HEK293T (cell line): Measurements from ENCODE around the gene G0S2.

Source experiments
- CTCF ChIA-PET: fragments of 350-600 bp; formaldehyde crosslinking; extraction: SDS; loops from one replicate; lab custom pipeline; 2021; ENCODE audit warnings: antibody characterized with exemption, inconsistent platforms; lab: Yijun Ruan, JAX
- POLR2A ChIA-PET: fragments of 350-600 bp; formaldehyde crosslinking; extraction: SDS; loops from one replicate; lab custom pipeline; 2020; ENCODE audit warnings: antibody characterized with exemption, inconsistent platforms; lab: Yijun Ruan, JAX
- DNase-seq: peaks from one replicate; pipeline ENCODE4 v3.0.0; 2012; ENCODE audit warnings: mixed read lengths; ENCODE audit errors: extremely low spot score
- ARNT ChIP-seq: fragments of 450-650 bp; IDR thresholded peaks from 2 replicates; pipeline ENCODE4 v1.6.1; 2017; ENCODE audit warnings: mild to moderate bottlenecking
- BHLHE40 ChIP-seq: fragments of 450-650 bp; IDR thresholded peaks from 2 replicates; pipeline ENCODE4 v1.6.1; 2016; ENCODE audit warnings: mild to moderate bottlenecking, moderate library complexity, borderline replicate concordance
- CTBP1 ChIP-seq: fragments of 450-650 bp; IDR thresholded peaks from 2 replicates; pipeline ENCODE4 v1.6.1; 2016; ENCODE audit warnings: borderline replicate concordance
- ELF4 ChIP-seq: fragments of 450-650 bp; IDR thresholded peaks from 2 replicates; pipeline ENCODE4 v1.6.1; 2017; ENCODE audit warnings: antibody characterized with exemption
- FOXA1 ChIP-seq: fragments of 450-650 bp; IDR thresholded peaks from 2 replicates; pipeline ENCODE4 v1.6.1; 2016; ENCODE audit warnings: mild to moderate bottlenecking
- FOXK2 ChIP-seq: fragments of 450-650 bp; IDR thresholded peaks from 2 replicates; pipeline ENCODE4 v1.6.1; 2016; ENCODE audit warnings: mild to moderate bottlenecking
- FOXM1 ChIP-seq: fragments of 450-650 bp; IDR thresholded peaks from 2 replicates; pipeline ENCODE4 v1.6.1; 2017; ENCODE audit warnings: mild to moderate bottlenecking, borderline replicate concordance
- HDGF ChIP-seq: fragments of 450-650 bp; IDR thresholded peaks from 2 replicates; pipeline ENCODE4 v1.6.1; 2017; ENCODE audit warnings: antibody characterized with exemption, borderline replicate concordance
- L3MBTL2 ChIP-seq: fragments of 450-650 bp; conservative IDR thresholded peaks from 2 replicates; pipeline ENCODE4 v1.6.1; 2016; ENCODE audit warnings: mild to moderate bottlenecking
- LEF1 ChIP-seq: fragments of 450-650 bp; IDR thresholded peaks from 2 replicates; pipeline ENCODE4 v1.6.1; 2017; ENCODE audit warnings: mild to moderate bottlenecking, borderline replicate concordance
- NFRKB ChIP-seq: fragments of 450-650 bp; IDR thresholded peaks from 2 replicates; pipeline ENCODE4 v1.6.1; 2016; ENCODE audit warnings: mild to moderate bottlenecking, moderate library complexity
- SP1 ChIP-seq: fragments of 450-650 bp; IDR thresholded peaks from 2 replicates; pipeline ENCODE4 v1.6.1; 2017
- SUZ12 ChIP-seq: fragments of 450-650 bp; IDR thresholded peaks from 2 replicates; pipeline ENCODE4 v1.6.1; 2016; ENCODE audit warnings: mild to moderate bottlenecking
- TARDBP ChIP-seq: fragments of 450-650 bp; IDR thresholded peaks from 2 replicates; pipeline ENCODE4 v1.6.1; 2016
- ZNF384 ChIP-seq: fragments of 450-650 bp; IDR thresholded peaks from 2 replicates; pipeline ENCODE4 v1.6.1; 2016
- TF ChIP-seq, protein P1 (sequence below): fragments of 450-650 bp; IDR thresholded peaks from 2 replicates; pipeline ENCODE4 v1.6.1; 2016

Gene G0S2

DNA sequence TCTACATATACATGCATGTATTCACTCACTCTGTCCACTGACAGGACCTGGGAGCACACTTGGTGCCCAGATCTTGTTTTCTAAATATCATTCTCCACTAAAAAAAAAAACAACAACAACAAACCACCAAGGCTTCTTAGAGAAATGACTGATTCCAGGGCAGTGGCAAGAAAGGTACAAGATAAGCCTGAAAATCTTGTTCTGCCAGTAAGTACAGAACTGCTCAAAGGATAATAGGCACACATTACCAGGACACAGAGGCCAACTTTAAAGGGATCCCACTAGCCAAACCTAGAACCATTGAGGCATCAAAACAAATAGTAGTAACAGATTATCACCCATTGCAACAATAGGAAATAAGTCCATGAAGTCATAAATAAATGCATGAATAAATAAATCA is 40.1 kb downstream of the G0S2 start:
- ChIA-PET CTCF (no interaction called here), POLR2A (no interaction called here)
- no peak for DNase-seq
- TF ChIP-seq NFRKB (no peak), ARNT (no peak), ZNF384 (no peak), FOXK2 (no peak), ELF4 (no peak), TARDBP (no peak), FOXM1 (no peak), LEF1 (no peak), SUZ12 (no peak), CTBP1 (no peak), BHLHE40 (no peak), FOXA1 (no peak), SP1 (no peak), HDGF (no peak)
- TF ChIP-seq, protein P1, sequence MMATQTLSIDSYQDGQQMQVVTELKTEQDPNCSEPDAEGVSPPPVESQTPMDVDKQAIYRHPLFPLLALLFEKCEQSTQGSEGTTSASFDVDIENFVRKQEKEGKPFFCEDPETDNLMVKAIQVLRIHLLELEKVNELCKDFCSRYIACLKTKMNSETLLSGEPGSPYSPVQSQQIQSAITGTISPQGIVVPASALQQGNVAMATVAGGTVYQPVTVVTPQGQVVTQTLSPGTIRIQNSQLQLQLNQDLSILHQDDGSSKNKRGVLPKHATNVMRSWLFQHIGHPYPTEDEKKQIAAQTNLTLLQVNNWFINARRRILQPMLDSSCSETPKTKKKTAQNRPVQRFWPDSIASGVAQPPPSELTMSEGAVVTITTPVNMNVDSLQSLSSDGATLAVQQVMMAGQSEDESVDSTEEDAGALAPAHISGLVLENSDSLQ: no peak

DNA sequence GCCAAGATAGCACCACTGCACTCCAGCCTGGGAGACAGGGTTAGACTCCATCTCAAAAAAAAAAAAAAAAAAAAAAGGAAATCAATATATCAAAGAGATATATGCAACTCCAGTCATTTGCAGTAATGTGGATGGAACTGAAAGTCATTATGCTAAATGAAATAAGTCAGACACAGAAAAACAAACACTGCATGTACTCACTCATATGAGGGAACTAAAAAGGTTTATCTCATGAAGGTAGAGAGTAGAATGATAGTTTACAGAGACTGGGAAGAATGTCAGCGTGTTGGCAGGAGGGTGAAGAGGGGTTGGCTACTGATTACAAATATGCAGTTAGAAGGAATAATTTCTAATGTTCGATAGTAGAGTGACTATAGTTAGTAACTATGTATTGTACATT is 42.6 kb downstream of the G0S2 start:
- no peak for TF ChIP-seq NFRKB
- no peak for TF ChIP-seq TARDBP
- TF ChIP-seq HDGF: no peak
- no peak for TF ChIP-seq SP1
- no peak for TF ChIP-seq L3MBTL2
- TF ChIP-seq, protein P1: no peak
- no peak for TF ChIP-seq FOXA1
- no peak for TF ChIP-seq ARNT
- no peak for TF ChIP-seq FOXK2
- no peak for TF ChIP-seq SUZ12
- no peak for TF ChIP-seq LEF1
- TF ChIP-seq ELF4: no peak
- no peak for TF ChIP-seq FOXM1
- TF ChIP-seq CTBP1: no peak
- TF ChIP-seq ZNF384: no peak
- TF ChIP-seq BHLHE40: no peak
- DNase-seq: no peak
- POLR2A ChIA-PET: no interaction called here

DNA sequence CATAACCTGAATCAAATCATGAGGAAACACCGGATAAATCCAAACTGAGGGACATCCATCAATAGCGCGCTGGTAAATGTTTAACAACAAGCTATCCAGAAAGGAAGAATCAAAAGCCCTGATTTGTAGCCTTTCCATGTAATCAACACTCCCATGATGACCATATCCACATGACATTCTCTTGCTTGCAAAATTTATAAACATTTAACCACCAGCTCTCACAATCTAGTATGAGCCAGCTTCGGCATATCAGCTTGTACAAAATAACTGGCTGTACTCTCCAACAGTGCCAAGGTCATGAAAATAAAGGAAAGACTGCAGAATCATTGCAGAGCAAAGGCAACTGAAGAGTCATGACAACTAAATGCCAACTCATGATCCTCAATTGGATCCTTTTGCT is 45.1 kb downstream of the G0S2 start:
- DNase-seq: no peak
- ChIA-PET POLR2A (no interaction called here), CTCF (no interaction called here)
- TF ChIP-seq ARNT (no peak), ELF4 (no peak), TARDBP (no peak), L3MBTL2 (no peak)

More for the DNA sequence above, 42.6 kb downstream of the G0S2 start:
- CTCF ChIA-PET: no interaction called here

DNA sequence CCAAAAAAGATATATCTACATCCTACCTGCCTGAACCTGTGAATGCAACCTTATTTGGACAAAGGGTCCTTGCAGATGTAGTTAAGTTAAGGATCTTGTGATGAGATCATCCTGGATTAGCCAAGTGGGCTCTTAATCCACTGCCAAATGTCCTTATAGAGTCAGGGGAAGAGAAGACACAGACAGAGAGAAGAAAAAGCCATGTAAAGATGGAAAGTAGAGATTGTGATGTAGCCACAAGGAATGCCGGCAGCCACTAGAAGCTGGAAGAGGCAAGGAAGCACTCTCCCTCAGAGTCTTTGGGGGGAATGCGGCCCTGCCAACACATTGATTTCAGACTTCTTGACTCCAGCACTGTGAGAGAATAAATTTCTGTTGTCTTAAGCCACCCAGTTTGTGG is 45.6 kb downstream of the G0S2 start:
- POLR2A ChIA-PET: no interaction called here
- DNase-seq: no peak
- TF ChIP-seq NFRKB (no peak), CTBP1 (no peak), L3MBTL2 (no peak), SP1 (no peak), FOXM1 (no peak), FOXK2 (no peak), LEF1 (no peak), SUZ12 (no peak), ELF4 (no peak), ARNT (no peak), HDGF (no peak), ZNF384 (no peak), BHLHE40 (no peak)
- TF ChIP-seq, protein P1: no peak
- CTCF ChIA-PET: interaction anchor here (0.7 kb wide), 1 partner anchor 151 kb away, joined by 6 read pairs; no protein-coding TSS in a partner anchor

DNA sequence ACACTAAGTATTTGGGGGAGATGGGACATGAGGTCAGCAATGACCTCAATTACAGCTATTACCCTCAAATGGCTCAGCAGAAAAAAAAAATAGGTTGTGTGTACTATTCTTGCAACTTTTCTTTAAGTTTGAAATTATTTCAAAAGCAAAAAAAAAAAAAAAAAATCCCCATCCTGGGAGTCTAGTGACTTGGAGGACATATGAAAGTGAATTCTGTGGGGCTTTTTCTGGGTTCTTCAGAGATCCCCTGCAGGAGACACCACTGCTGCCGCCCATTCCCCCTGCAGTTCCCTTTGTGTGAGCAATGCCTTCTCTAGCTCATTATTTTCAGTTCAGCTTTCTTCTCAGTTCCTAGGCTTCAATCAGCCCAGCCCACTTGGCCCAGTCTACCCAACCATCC is 46.1 kb downstream of the G0S2 start:
- ChIA-PET CTCF (interaction anchor here (0.7 kb wide), 1 partner anchor 151 kb away, joined by 6 read pairs; no protein-coding TSS in a partner anchor), POLR2A (no interaction called here)
- no peak for DNase-seq
- no peak for TF ChIP-seq SP1
- no peak for TF ChIP-seq BHLHE40
- no peak for TF ChIP-seq FOXK2
- no peak for TF ChIP-seq ARNT
- TF ChIP-seq TARDBP: no peak
- no peak for TF ChIP-seq L3MBTL2

DNA sequence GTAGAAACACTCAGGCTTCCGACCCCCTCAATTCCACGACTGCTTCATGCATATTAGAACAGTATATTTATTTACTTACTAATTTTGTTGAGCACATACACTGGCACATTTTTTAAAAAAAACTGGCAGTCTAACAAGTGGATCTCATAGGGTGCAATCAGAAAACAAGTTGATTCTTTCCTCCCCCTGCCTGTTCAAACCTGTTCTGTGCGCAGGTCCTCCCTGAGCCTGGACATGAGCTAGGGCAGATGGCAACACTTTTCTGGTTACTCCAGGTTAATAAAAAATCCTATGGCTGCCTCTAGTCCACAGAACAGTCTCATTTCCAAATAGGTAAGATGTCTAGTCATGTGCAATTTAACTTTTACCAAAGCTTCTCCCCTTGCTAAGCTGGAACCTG is 48.1 kb downstream of the G0S2 start:
- DNase-seq: no peak
- TF ChIP-seq ELF4: no peak
- no peak for TF ChIP-seq CTBP1
- no peak for TF ChIP-seq FOXK2
- ChIA-PET CTCF (no interaction called here), POLR2A (no interaction called here)
